SK-N-SH (cell line): ENCODE data around the gene ZSWIM3. TPM values are rescaled to one million over a fixed set of nuclear protein-coding genes. Genes with fewer than 3 reads are reported as not detected.

Source experiments
- CTCF ChIA-PET: fragments of 300-600, 350-600 bp; formaldehyde crosslinking; extraction: SDS; loops from one replicate; lab custom pipeline; 2021; lab: Yijun Ruan, JAX
- POLR2A ChIA-PET: fragments of 350-600 bp; sonication (Branson Sonifier 250); formaldehyde crosslinking; extraction: SDS; loops from one replicate; lab custom pipeline; 2020; ENCODE audit warnings: antibody characterized with exemption, inconsistent platforms; lab: Yijun Ruan, JAX
- DNase-seq: peaks from one replicate; pipeline ENCODE4 v3.0.0; 2012
- H2AFZ ChIP-seq: fragments of 200-600 bp; sonication (generic); 2 replicates; pipeline ENCODE4 v1.8.1; 2016; ENCODE audit warnings: antibody characterized with exemption, mild to moderate bottlenecking, low read depth
- H3F3A ChIP-seq: fragments of 200-600 bp; sonication (generic); replicated peaks from 2 replicates; pipeline ENCODE3; 2016; ENCODE audit warnings: antibody characterized with exemption, mild to moderate bottlenecking; ENCODE audit not compliant: insufficient read depth
- H3K27ac ChIP-seq, 2 experiments: fragments of 200-500 bp in 1 of 2; fragments of 200-600 bp in 1 of 2; sonication (Bioruptor generic) in 1 of 2; sonication (generic), shearing (Covaris generic) in 1 of 2; 2 replicates each; pipeline versions ENCODE4 v1.5.1 to v1.6.1; 2014 to 2016; ENCODE audit warnings: low read depth in 2 of 2, inconsistent platforms in 1 of 2, low read length in 1 of 2, mild to moderate bottlenecking in 1 of 2, mixed read lengths in 1 of 2
- H3K27me3 ChIP-seq: fragments of 200-600 bp; sonication (generic), shearing (Covaris generic); 2 replicates; pipeline ENCODE4 v1.6.1; 2016; ENCODE audit warnings: mixed run types; ENCODE audit not compliant: insufficient read depth
- H3K36me3 ChIP-seq, 2 experiments: fragments of 200-500 bp in 1 of 2; fragments of 200-600 bp in 1 of 2; sonication (Bioruptor generic) in 1 of 2; sonication (generic) in 1 of 2; replicated peaks in 1 of 2; 2 replicates each; pipeline versions ENCODE3 to v1.5.1; 2014 to 2016; ENCODE audit warnings: low read length in 1 of 2, mild to moderate bottlenecking in 1 of 2; ENCODE audit not compliant: insufficient read depth in 2 of 2, control insufficient read depth in 1 of 2
- H3K4me1 ChIP-seq, 2 experiments: fragments of 200-500 bp in 1 of 2; fragments of 200-600 bp in 1 of 2; sonication (Bioruptor generic) in 1 of 2; sonication (generic), shearing (Covaris generic) in 1 of 2; 2 replicates each; pipeline versions ENCODE4 v1.5.1 to v1.6.1; 2014 to 2016; ENCODE audit warnings: low read depth in 1 of 2, low read length in 1 of 2, mixed run types in 1 of 2; ENCODE audit not compliant: insufficient read depth in 2 of 2, control insufficient read depth in 1 of 2
- H3K4me2 ChIP-seq: fragments of 200-600 bp; sonication (generic), shearing (Covaris generic); 2 replicates; pipeline ENCODE4 v1.6.1; 2017; ENCODE audit warnings: mixed run types
- H3K4me3 ChIP-seq, 2 experiments: fragments of 200-500 bp in 1 of 2; fragments of 200-600 bp in 1 of 2; sonication (Bioruptor generic) in 1 of 2; sonication (generic), shearing (Covaris generic) in 1 of 2; 2 replicates each; pipeline versions ENCODE4 v1.5.1 to v1.8.1; 2014 to 2016; ENCODE audit warnings: low read depth in 2 of 2, inconsistent platforms in 1 of 2, low read length in 1 of 2, mild to moderate bottlenecking in 1 of 2, mixed read lengths in 1 of 2, moderate library complexity in 1 of 2
- H3K79me2 ChIP-seq: fragments of 200-600 bp; sonication (generic); 2 replicates; pipeline ENCODE4 v1.8.1; 2017; ENCODE audit warnings: mild to moderate bottlenecking; ENCODE audit not compliant: insufficient read depth
- H3K9ac ChIP-seq: fragments of 200-600 bp; sonication (generic); 2 replicates; pipeline ENCODE4 v1.6.1; 2017; ENCODE audit warnings: mixed run types
- H3K9me2 ChIP-seq: fragments of 200-600 bp; sonication (generic); 2 replicates; pipeline ENCODE4 v1.6.1; 2017; ENCODE audit warnings: mixed run types
- H3K9me3 ChIP-seq: fragments of 200-600 bp; sonication (generic); 2 replicates; pipeline ENCODE4 v1.6.1; 2017; ENCODE audit warnings: mixed run types, mild to moderate bottlenecking, moderate library complexity
- H4K20me1 ChIP-seq: fragments of 200-600 bp; sonication (generic); 2 replicates; pipeline ENCODE4 v1.6.1; 2017; ENCODE audit warnings: mild to moderate bottlenecking, mixed run types; ENCODE audit not compliant: insufficient read depth
- CHD2 ChIP-seq: fragments of 150-350 bp; IDR thresholded peaks from 2 replicates; pipeline ENCODE4 v1.6.1; 2018; ENCODE audit warnings: low read length; ENCODE audit not compliant: partially characterized antibody
- ELF1 ChIP-seq: IDR thresholded peaks from 2 replicates; pipeline ENCODE4 v1.4.0; 2012
- EP300 ChIP-seq, 2 experiments: IDR thresholded peaks; 2 replicates each; pipeline versions ENCODE4 v1.4.0 to v1.6.1; 2012; ENCODE audit warnings: borderline replicate concordance in 1 of 2, low read depth in 1 of 2, low read length in 1 of 2
- FOSL2 ChIP-seq: IDR thresholded peaks from 2 replicates; pipeline ENCODE4 v1.4.0; 2012; ENCODE audit warnings: low read depth, mild to moderate bottlenecking, moderate library complexity, borderline replicate concordance
- FOXJ3 ChIP-seq: sonication (generic); formaldehyde crosslinking; IDR thresholded peaks from 2 replicates; pipeline ENCODE4 v1.5.1; 2020; ENCODE audit warnings: mild to moderate bottlenecking, missing genetic modification reagents
- FOXM1 ChIP-seq: IDR thresholded peaks from 2 replicates; pipeline ENCODE4 v1.4.0; 2012; ENCODE audit warnings: low read depth, mild to moderate bottlenecking
- GABPA ChIP-seq: IDR thresholded peaks from 2 replicates; pipeline ENCODE4 v1.4.0; 2012; ENCODE audit warnings: low read depth, mild to moderate bottlenecking
- MXI1 ChIP-seq: IDR thresholded peaks from 2 replicates; pipeline ENCODE4 v1.6.1; 2012; ENCODE audit warnings: mild to moderate bottlenecking, low read depth, low read length, improper control_type of control experiment
- NRF1 ChIP-seq: IDR thresholded peaks from 2 replicates; pipeline ENCODE4 v1.6.1; 2012; ENCODE audit warnings: low read depth, mild to moderate bottlenecking, low read length
- RAD21 ChIP-seq: IDR thresholded peaks from 2 replicates; pipeline ENCODE4 v1.6.1; 2012; ENCODE audit warnings: mild to moderate bottlenecking, low read length
- RCOR1 ChIP-seq: fragments of 150-350 bp; IDR thresholded peaks from 2 replicates; pipeline ENCODE4 v1.6.1; 2017; ENCODE audit warnings: antibody characterized with exemption, low read length
- REST ChIP-seq: IDR thresholded peaks from 2 replicates; pipeline ENCODE4 v1.6.1; 2012; ENCODE audit warnings: mild to moderate bottlenecking, low read depth, low read length, moderate library complexity
- RXRA ChIP-seq: IDR thresholded peaks from 2 replicates; pipeline ENCODE4 v1.4.0; 2012; ENCODE audit warnings: low read depth, mild to moderate bottlenecking, borderline replicate concordance
- TEAD4 ChIP-seq: IDR thresholded peaks from 2 replicates; pipeline ENCODE4 v1.4.0; 2012; ENCODE audit warnings: mild to moderate bottlenecking, borderline replicate concordance; ENCODE audit not compliant: insufficient read depth
- WGBS: methylation state at CpG from one replicate; pipeline ENCODE4 v1.1.6; 2017; ENCODE audit warnings: low lambda C conversion rate; 5-methylcytosine and 5-hydroxymethylcytosine counted together
- polyA plus RNA-seq, 3 experiments: library from polyadenylated mRNA; depleted of rRNA; stranded (reverse); fragments of >200 nt; gene quantifications; 2 replicates each; pipeline ENCODE4 v1.2.3, GENCODE V29; 2012
- TF ChIP-seq, protein P1 (sequence below): IDR thresholded peaks from 2 replicates; pipeline ENCODE4 v1.4.0; 2012; ENCODE audit warnings: low read depth
- TF ChIP-seq, protein P2 (sequence below): fragments of 200-600 bp; sonication (generic); IDR thresholded peaks from 2 replicates; pipeline ENCODE4 v1.6.1; 2017; ENCODE audit warnings: antibody characterized with exemption, mild to moderate bottlenecking, moderate library complexity

ZSWIM3 gene
- polyA plus RNA-seq, 1 of the 3 experiments (the other 2 are of a cell fraction), result 2.3 TPM

GRCh38 chr20:45853484-45853883 lies 3.9 kb upstream of the ZSWIM3 start:
- POLR2A ChIA-PET, result no interaction called here
- peaks cover 31% of the 10 kb centered on the region for H3K79me2 ChIP-seq
- no peak for DNase-seq
- H3F3A ChIP-seq, result peaks cover 3% of the 10 kb centered on the region
- H3K27ac ChIP-seq, result no peak overlapping the region
- H3K9me3 ChIP-seq, result no peaks in the 10 kb centered on the region
- peaks cover 9 to 14% of the 10 kb centered on the region in 2 experiments for H3K36me3 ChIP-seq
- TF ChIP-seq MXI1 (no peak), FOSL2 (no peak)
- H3K9ac ChIP-seq, result no peak overlapping the region
- no peaks in the 10 kb centered on the region for H3K9me2 ChIP-seq
- no peaks in the 10 kb centered on the region for H3K27me3 ChIP-seq
- no peak overlapping the region for H3K4me3 ChIP-seq
- no peaks in the 10 kb centered on the region for H4K20me1 ChIP-seq
- peaks cover 8 to 13% of the 10 kb centered on the region in 2 experiments; a peak in 2 of 4 replicates for H3K4me1 ChIP-seq
- H2AFZ ChIP-seq, result no peak overlapping the region
- WGBS, result 87% methylated on average over 2 of the region's 2 CpGs
- no peak overlapping the region for H3K4me2 ChIP-seq
- CTCF ChIA-PET, result interaction anchor here (0.8 kb wide), 1 partner anchor 12 kb away, joined by 3 read pairs; no protein-coding TSS in a partner anchor

DNA sequence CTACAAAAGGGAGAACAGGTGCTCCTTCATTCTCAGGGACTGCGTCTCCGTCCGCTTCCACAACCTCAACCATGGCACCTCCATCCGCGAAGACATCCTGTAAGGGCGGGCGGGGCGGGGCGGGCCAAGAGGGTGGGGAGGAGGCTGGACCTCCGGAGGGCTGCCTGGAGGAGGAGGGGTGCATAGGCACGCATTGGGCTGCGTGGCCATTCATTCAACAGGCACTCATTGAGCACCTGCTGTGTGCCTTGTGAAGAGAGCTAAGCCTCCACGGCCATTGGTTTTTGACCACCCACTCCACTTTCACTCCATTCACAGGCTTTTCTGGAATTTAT lies 435 bp downstream of the ZSWIM3 start:
- H3K27me3 ChIP-seq, result no peaks in the 10 kb centered on the region
- H3K9me2 ChIP-seq, result no peaks in the 10 kb centered on the region
- H4K20me1 ChIP-seq, result no peaks in the 10 kb centered on the region
- POLR2A ChIA-PET, result no interaction called here
- no peaks in the 10 kb centered on the region for H3K9me3 ChIP-seq
- H3F3A ChIP-seq, result no peaks in the 10 kb centered on the region
- peak overlapping the region; percentile 75 for H3K4me3 ChIP-seq
- WGBS, result 25% methylated on average over 12 of the region's 13 CpGs
- H3K4me2 ChIP-seq, result peak overlapping the region; percentile 79
- H3K36me3 ChIP-seq, result peaks cover 6 to 8% of the 10 kb centered on the region in 2 experiments
- peak; percentile 66 for DNase-seq
- TF ChIP-seq FOXJ3 (CRISPR knock-in tag) (no peak), RXRA (no peak)
- peak overlapping the region; percentile 99 for H2AFZ ChIP-seq
- H3K4me1 ChIP-seq, result peaks cover 8 to 13% of the 10 kb centered on the region in 2 experiments; a peak in 2 of 4 replicates
- H3K27ac ChIP-seq, result peak overlapping the region in 1 of 2 experiments; percentile 71; a peak in 1 of 4 replicates
- H3K9ac ChIP-seq, result no peak overlapping the region
- CTCF ChIA-PET, result interaction anchor here (1.2 to 1.6 kb wide), 2 partner anchors 32 to 130 kb away, joined by 4 to 7 read pairs; no protein-coding TSS in a partner anchor
- peaks cover 25% of the 10 kb centered on the region for H3K79me2 ChIP-seq

- H2AFZ ChIP-seq, result no peak overlapping the region
- H3K79me2 ChIP-seq, result peaks cover 22% of the 10 kb centered on the region
- ChIA-PET CTCF (no interaction called here), POLR2A (no interaction called here)
- H3K36me3 ChIP-seq, result no peaks in the 10 kb centered on the region
- DNase-seq, result no peak
- no peak overlapping the region for H3K4me3 ChIP-seq
- no peaks in the 10 kb centered on the region for H3K9me3 ChIP-seq
- H3K9ac ChIP-seq, result no peak overlapping the region
- peaks cover 8 to 12% of the 10 kb centered on the region in 2 experiments; a peak in 2 of 4 replicates for H3K4me1 ChIP-seq
- no peaks in the 10 kb centered on the region for H4K20me1 ChIP-seq
- no peaks in the 10 kb centered on the region for H3K9me2 ChIP-seq
- no peak overlapping the region for H3K27ac ChIP-seq
- no peaks in the 10 kb centered on the region for H3F3A ChIP-seq
- TF ChIP-seq, protein P1, sequence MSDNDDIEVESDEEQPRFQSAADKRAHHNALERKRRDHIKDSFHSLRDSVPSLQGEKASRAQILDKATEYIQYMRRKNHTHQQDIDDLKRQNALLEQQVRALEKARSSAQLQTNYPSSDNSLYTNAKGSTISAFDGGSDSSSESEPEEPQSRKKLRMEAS, result no peak
- TF ChIP-seq FOXJ3 (CRISPR knock-in tag) (no peak), RAD21 (no peak), FOXM1 (no peak), RCOR1 (no peak), TEAD4 (no peak), FOSL2 (no peak), GABPA (no peak), REST (no peak), ELF1 (no peak), NRF1 (no peak), RXRA (no peak), CHD2 (no peak), EP300 (IDR thresholded peaks at IDR 0.05; ENCODE audit: borderline replicate concordance in 1 of 2, low read depth in 1 of 2, low read length in 1 of 2) (no peak)
- TF ChIP-seq, protein P2, sequence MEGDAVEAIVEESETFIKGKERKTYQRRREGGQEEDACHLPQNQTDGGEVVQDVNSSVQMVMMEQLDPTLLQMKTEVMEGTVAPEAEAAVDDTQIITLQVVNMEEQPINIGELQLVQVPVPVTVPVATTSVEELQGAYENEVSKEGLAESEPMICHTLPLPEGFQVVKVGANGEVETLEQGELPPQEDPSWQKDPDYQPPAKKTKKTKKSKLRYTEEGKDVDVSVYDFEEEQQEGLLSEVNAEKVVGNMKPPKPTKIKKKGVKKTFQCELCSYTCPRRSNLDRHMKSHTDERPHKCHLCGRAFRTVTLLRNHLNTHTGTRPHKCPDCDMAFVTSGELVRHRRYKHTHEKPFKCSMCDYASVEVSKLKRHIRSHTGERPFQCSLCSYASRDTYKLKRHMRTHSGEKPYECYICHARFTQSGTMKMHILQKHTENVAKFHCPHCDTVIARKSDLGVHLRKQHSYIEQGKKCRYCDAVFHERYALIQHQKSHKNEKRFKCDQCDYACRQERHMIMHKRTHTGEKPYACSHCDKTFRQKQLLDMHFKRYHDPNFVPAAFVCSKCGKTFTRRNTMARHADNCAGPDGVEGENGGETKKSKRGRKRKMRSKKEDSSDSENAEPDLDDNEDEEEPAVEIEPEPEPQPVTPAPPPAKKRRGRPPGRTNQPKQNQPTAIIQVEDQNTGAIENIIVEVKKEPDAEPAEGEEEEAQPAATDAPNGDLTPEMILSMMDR, result no peak
- no peak overlapping the region for H3K4me2 ChIP-seq
- 99% methylated on average over 3 of the region's 5 CpGs for WGBS
- no peaks in the 10 kb centered on the region for H3K27me3 ChIP-seq
These were observed 2.5 kb downstream of the ZSWIM3 start for GRCh38 chr20:45859916-45860315.
